ENCODE results near the gene OSBPL2. TPM values are rescaled to one million over a fixed set of nuclear protein-coding genes. Genes with fewer than 3 reads are reported as not detected.

The OSBPL2 gene
- total RNA-seq, 2 experiments from 2014 or later: 23.6 to 24.3 TPM

DNA sequence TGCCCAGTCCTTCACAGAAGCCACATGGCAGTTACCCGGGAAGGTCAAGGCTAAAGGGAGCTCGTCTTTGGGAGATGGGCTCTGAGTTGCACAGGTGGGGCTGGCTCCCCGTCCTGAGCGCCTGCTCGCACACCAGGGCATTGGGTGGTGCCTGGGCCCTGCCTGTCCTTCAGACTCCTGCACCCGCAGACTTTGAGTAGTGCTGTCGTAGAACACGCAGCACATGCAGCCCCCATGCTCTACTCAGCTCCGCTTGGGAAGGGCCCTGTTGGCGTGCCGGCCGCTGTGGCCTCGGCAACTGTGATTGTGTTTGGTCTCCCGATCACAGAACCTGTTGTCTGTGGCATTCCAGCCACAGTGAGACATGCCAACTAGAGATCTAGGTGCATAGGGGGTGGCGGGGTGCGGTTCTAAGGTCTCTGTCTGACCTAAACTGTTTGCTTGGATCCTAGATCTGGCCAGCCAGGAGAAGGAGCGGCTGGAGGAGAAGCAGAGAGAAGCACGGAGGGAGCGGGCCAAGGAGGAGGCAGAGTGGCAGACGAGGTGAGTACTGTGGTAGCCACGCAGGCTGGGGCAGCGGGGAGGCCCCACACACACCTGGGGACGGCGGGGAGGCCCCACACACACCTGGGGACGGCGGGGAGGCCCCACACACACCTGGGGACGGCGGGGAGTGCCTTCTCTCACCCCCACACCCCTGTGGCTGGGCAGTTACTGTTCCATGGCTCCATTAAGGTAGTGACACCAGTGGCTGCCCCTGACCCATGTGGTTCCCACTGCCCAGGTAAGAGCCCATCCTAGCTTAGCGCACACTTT, 53.1 kb downstream of the OSBPL2 start:
- Mint-ChIP-seq H3K4me3 (no peak overlapping the region), H3K27me3 (no peaks in the 10 kb centered on the region), H3K4me1 (ENCODE audit: low read depth) (peaks cover 2% of the 10 kb centered on the region), H3K27ac (no peak overlapping the region), H3K9me3 (no peaks in the 10 kb centered on the region), H3K36me3 (ENCODE audit: low read depth) (peaks cover 3% of the 10 kb centered on the region)
- no peak for TF ChIP-seq CTCF (IDR thresholded peaks at IDR 0.05)
- intact Hi-C loops (cut with micrococcal nuclease): no loop called here
- CTCF ChIA-PET: interaction anchor here (1.8 kb wide), 1 partner anchor 10 kb away, joined by 5 read pairs; no protein-coding TSS in a partner anchor
- no peak for ATAC-seq
- POLR2A ChIA-PET: no interaction called here
- DNase-seq: no peak

- TF ChIP-seq CTCF (IDR thresholded peaks at IDR 0.05): no peak
- peaks cover 2% of the 10 kb centered on the region for H3K4me1 Mint-ChIP-seq (ENCODE audit: low read depth)
- ChIA-PET CTCF (interaction anchor here (1.8 kb wide), 1 partner anchor 9 kb away, joined by 5 read pairs; no protein-coding TSS in a partner anchor), POLR2A (interaction anchor here (0.6 kb wide), 1 partner anchor 127 kb away, joined by 3 read pairs; no protein-coding TSS in a partner anchor)
- H3K4me3 Mint-ChIP-seq: no peak overlapping the region
- H3K27me3 Mint-ChIP-seq: no peaks in the 10 kb centered on the region
- H3K9me3 Mint-ChIP-seq: no peaks in the 10 kb centered on the region
- peak overlapping the region; percentile 39 for H3K27ac Mint-ChIP-seq
- H3K36me3 Mint-ChIP-seq (ENCODE audit: low read depth): peaks cover 3% of the 10 kb centered on the region
- peak; percentile 37 for ATAC-seq
- no peak for DNase-seq
- intact Hi-C loops (cut with micrococcal nuclease): no loop called here
These were observed 53.8 kb downstream of the OSBPL2 start for GRCh38 chr20:62292108-62292507.

GRCh38 chr20:62293111-62293784, 54.9 kb downstream of the OSBPL2 start:
- ATAC-seq (no peak), DNase-seq (no peak)
- ChIA-PET POLR2A (no interaction called here), CTCF (no interaction called here)
- Mint-ChIP-seq H3K36me3 (ENCODE audit: low read depth) (peaks cover 3% of the 10 kb centered on the region), H3K9me3 (no peaks in the 10 kb centered on the region), H3K27ac (no peak overlapping the region), H3K4me3 (no peak overlapping the region), H3K27me3 (no peaks in the 10 kb centered on the region), H3K4me1 (ENCODE audit: low read depth) (peaks cover 2% of the 10 kb centered on the region)
- intact Hi-C loops (cut with micrococcal nuclease): no loop called here
- TF ChIP-seq CTCF (IDR thresholded peaks at IDR 0.05): no peak

DNA sequence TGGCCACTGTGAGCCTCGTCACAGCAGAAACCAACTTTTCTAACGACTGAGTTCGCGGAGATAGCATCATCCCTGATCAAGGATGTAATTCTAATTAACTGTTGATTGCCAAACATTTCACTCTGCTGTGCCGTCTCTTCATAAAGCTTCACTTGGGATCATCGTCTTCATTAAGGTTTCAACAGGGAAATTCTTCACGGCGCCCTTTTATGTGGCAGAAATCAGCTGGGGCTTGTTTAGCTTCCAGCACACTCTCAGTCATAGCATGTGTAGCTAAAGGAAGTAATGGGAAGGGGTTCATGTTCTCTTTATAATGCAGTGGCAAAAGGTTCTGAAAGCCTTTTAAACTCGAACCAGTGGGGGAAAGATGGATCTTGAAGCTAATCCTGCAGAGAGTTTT, 55.6 kb downstream of the OSBPL2 start:
- intact Hi-C loops (cut with micrococcal nuclease): no loop called here
- no peak overlapping the region for H3K27ac Mint-ChIP-seq
- no peak overlapping the region for H3K4me3 Mint-ChIP-seq
- no peaks in the 10 kb centered on the region for H3K9me3 Mint-ChIP-seq
- no peak for TF ChIP-seq CTCF (IDR thresholded peaks at IDR 0.05)
- DNase-seq (no peak), ATAC-seq (no peak)
- POLR2A ChIA-PET: no interaction called here
- peaks cover 3% of the 10 kb centered on the region for H3K36me3 Mint-ChIP-seq (ENCODE audit: low read depth)
- H3K4me1 Mint-ChIP-seq (ENCODE audit: low read depth): peaks cover 2% of the 10 kb centered on the region
- H3K27me3 Mint-ChIP-seq: no peaks in the 10 kb centered on the region
- CTCF ChIA-PET: no interaction called here

DNA sequence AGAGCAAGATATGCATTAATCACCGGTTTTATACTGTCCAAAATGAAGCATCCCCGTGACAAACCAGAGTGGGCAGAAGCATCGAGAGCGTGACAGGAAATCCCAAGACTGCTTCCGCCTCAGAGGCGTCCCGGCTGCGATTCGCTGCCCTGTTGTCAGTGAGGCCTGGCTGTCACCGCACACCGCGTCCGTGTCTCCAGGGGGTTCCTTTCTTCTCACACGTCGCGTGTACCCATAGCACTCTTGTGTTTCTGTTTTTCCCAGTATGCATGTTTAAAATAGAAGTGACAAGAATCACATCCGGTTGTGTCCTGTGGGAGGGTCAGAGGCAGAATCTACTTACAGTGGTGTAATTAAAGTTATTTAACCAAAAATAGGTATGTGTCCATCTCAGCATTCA, 56.2 kb downstream of the OSBPL2 start:
- ATAC-seq (no peak), DNase-seq (no peak)
- no peaks in the 10 kb centered on the region for H3K9me3 Mint-ChIP-seq
- H3K4me3 Mint-ChIP-seq: no peak overlapping the region
- intact Hi-C loops (cut with micrococcal nuclease): no loop called here
- no peak for TF ChIP-seq CTCF (IDR thresholded peaks at IDR 0.05)
- H3K4me1 Mint-ChIP-seq (ENCODE audit: low read depth): peaks cover 2% of the 10 kb centered on the region
- CTCF ChIA-PET: no interaction called here
- POLR2A ChIA-PET: no interaction called here
- no peaks in the 10 kb centered on the region for H3K27me3 Mint-ChIP-seq
- H3K36me3 Mint-ChIP-seq (ENCODE audit: low read depth): peaks cover 3% of the 10 kb centered on the region
- H3K27ac Mint-ChIP-seq: no peak overlapping the region

Data from activated CD8-positive, alpha-beta T cell treated with anti-CD3 and anti-CD28 coated beads for 36 hours (primary cell).